Nucleus accumbens (tissue), 56 donors: ENCODE results near the gene ZNF592.
A peak's percentile ranks its signal among the peaks of the same experiment; 100 is the strongest.

Experiments
- DNase-seq, 56 donors: peaks; one replicate each; lab custom pipeline; 2025; lab: John Stamatoyannopoulos, UW

The ZNF592 gene

GRCh38 chr15:84800365-84800806 is 52.0 kb downstream of the ZNF592 start:
- DNase-seq = no peak

GRCh38 chr15:84804005-84804900 is 55.9 kb downstream of the ZNF592 start:
- no peak for DNase-seq

GRCh38 chr15:84805221-84805620 is 56.8 kb downstream of the ZNF592 start:
- no peak for DNase-seq

GRCh38 chr15:84807228-84807627 is 58.8 kb downstream of the ZNF592 start:
- DNase-seq = no peak

- DNase-seq = no peak
Measured at GRCh38 chr15:84810073-84810840, 61.9 kb downstream of the ZNF592 start.

GRCh38 chr15:84811151-84811550 is 62.8 kb downstream of the ZNF592 start:
- no peak for DNase-seq

GRCh38 chr15:84811828-84812227 is 63.4 kb downstream of the ZNF592 start:
- DNase-seq = no peak

GRCh38 chr15:84812842-84813241 is 64.5 kb downstream of the ZNF592 start:
- DNase-seq = no peak

- no peak for DNase-seq
Measured at GRCh38 chr15:84813435-84813834, 65.0 kb downstream of the ZNF592 start.

- DNase-seq = no peak
Measured at GRCh38 chr15:84813931-84814330, 65.5 kb downstream of the ZNF592 start.

- no peak for DNase-seq
Measured at GRCh38 chr15:84814916-84815315, 66.5 kb downstream of the ZNF592 start.

GRCh38 chr15:84816694-84817465 is 68.5 kb downstream of the ZNF592 start, which contains the start of gene ALPK3:
Gene ALPK3, plus strand, starts transcription at chr15:84817356. Its CDS starts 97 bp downstream, at chr15:84817453.
- DNase-seq = peak in 3 of 56 donors; percentile 14 to 58 (median 19)

- no peak for DNase-seq
Measured at GRCh38 chr15:84817466-84818081, 69.2 kb downstream of the ZNF592 start.

GRCh38 chr15:84818261-84819131 is 70.1 kb downstream of the ZNF592 start:
- DNase-seq = peak in 1 of 56 donors; percentile 9

GRCh38 chr15:84819291-84819768 is 70.9 kb downstream of the ZNF592 start:
- DNase-seq = no peak

GRCh38 chr15:84819791-84820190 is 71.4 kb downstream of the ZNF592 start:
- DNase-seq = no peak

GRCh38 chr15:84821501-84822021 is 73.2 kb downstream of the ZNF592 start:
- DNase-seq = no peak

- no peak for DNase-seq
Measured at GRCh38 chr15:84822653-84823281, 74.4 kb downstream of the ZNF592 start.
